ENCODE data around the gene TTLL11.

DNA sequence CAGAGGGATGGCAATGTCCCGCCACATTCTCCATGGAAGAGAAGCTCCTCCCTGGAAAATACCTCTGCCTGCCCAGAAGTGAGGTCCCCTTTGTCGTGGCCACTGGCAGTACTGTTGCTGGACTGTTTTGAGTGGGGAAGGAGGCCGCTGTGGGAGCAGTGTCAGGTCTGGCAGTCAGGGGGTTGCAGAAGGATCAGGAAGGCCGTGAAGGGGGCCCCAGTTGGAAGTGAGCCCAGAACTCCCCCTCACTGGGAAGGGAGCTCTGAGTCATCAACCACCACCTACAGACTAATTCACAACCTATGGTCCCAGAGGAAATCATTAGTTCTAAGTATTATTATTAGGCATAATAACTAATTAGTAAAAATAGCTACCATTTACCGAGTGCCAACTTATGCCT lies 200.4 kb downstream of the TTLL11 start:
- TF ChIP-seq, protein P1, sequence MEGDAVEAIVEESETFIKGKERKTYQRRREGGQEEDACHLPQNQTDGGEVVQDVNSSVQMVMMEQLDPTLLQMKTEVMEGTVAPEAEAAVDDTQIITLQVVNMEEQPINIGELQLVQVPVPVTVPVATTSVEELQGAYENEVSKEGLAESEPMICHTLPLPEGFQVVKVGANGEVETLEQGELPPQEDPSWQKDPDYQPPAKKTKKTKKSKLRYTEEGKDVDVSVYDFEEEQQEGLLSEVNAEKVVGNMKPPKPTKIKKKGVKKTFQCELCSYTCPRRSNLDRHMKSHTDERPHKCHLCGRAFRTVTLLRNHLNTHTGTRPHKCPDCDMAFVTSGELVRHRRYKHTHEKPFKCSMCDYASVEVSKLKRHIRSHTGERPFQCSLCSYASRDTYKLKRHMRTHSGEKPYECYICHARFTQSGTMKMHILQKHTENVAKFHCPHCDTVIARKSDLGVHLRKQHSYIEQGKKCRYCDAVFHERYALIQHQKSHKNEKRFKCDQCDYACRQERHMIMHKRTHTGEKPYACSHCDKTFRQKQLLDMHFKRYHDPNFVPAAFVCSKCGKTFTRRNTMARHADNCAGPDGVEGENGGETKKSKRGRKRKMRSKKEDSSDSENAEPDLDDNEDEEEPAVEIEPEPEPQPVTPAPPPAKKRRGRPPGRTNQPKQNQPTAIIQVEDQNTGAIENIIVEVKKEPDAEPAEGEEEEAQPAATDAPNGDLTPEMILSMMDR (IDR thresholded peaks at IDR 0.05): no peak
- TF ChIP-seq EZH2phosphoT487 (IDR thresholded peaks at IDR 0.05) (no peak), EZH2 (IDR thresholded peaks at IDR 0.05) (no peak)

Measured in neural progenitor cell (in vitro differentiated cells).